ENCODE data around the gene EFNA3. TPM values are rescaled to one million over a fixed set of nuclear protein-coding genes. Genes with fewer than 3 reads are reported as not detected.

EFNA3 gene
- total RNA-seq, 4 donors from 2014 or later: 0.55 to 1.8 (median 1.6) TPM; not detected in 1

GRCh38 chr1:155063550-155064110, 15.0 kb upstream of the EFNA3 start, which contains the start of gene EFNA4:
EFNA4 (plus strand) TSS chr1:155063740; CDS start chr1:155063824, 84 bp downstream.
- Histone ChIP-seq H3K4me3 (peak within 1 kb of the TSS; percentile 60 to 91 (median 78)), H3K27ac (peak within 1 kb of the TSS; percentile 69 to 80 (median 75)), H3K9me3 (no peaks in the 10 kb centered on the region), H3K27me3 (no peaks in the 10 kb centered on the region), H3K4me1 (peaks cover 9 to 18% of the 10 kb centered on the region in 2 donors), H3K36me3 (peaks cover 0 to 22% of the 10 kb centered on the region in 2 donors)
- intact Hi-C loops (cut with DNase I; ENCODE audit: low total_unique reads): loop anchor here (1.0 kb wide), 1 partner anchor 22 kb away; no protein-coding TSS in a partner anchor
- in situ Hi-C loops (cut with MboI; ENCODE audit: low sequenced_read_pairs in 4 of 4): loop anchor here in 1 of 4 donors (25.0 kb wide), 1 partner anchor 101 kb away; the partner anchor contains the start of genes CKS1B, PBXIP1, PYGO2 and SHC1
- peak; percentile 69 to 72 for DNase-seq
- ATAC-seq: peak; percentile 91 to 93
- TF ChIP-seq POLR2A (IDR thresholded peaks at IDR 0.05): peak in 1 of 2 donors; percentile 28
- TF ChIP-seq, protein P1, sequence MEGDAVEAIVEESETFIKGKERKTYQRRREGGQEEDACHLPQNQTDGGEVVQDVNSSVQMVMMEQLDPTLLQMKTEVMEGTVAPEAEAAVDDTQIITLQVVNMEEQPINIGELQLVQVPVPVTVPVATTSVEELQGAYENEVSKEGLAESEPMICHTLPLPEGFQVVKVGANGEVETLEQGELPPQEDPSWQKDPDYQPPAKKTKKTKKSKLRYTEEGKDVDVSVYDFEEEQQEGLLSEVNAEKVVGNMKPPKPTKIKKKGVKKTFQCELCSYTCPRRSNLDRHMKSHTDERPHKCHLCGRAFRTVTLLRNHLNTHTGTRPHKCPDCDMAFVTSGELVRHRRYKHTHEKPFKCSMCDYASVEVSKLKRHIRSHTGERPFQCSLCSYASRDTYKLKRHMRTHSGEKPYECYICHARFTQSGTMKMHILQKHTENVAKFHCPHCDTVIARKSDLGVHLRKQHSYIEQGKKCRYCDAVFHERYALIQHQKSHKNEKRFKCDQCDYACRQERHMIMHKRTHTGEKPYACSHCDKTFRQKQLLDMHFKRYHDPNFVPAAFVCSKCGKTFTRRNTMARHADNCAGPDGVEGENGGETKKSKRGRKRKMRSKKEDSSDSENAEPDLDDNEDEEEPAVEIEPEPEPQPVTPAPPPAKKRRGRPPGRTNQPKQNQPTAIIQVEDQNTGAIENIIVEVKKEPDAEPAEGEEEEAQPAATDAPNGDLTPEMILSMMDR (IDR thresholded peaks at IDR 0.05 in 4 of 5, conservative IDR thresholded peaks at IDR 0.05 in 1 of 5): no peak

DNA sequence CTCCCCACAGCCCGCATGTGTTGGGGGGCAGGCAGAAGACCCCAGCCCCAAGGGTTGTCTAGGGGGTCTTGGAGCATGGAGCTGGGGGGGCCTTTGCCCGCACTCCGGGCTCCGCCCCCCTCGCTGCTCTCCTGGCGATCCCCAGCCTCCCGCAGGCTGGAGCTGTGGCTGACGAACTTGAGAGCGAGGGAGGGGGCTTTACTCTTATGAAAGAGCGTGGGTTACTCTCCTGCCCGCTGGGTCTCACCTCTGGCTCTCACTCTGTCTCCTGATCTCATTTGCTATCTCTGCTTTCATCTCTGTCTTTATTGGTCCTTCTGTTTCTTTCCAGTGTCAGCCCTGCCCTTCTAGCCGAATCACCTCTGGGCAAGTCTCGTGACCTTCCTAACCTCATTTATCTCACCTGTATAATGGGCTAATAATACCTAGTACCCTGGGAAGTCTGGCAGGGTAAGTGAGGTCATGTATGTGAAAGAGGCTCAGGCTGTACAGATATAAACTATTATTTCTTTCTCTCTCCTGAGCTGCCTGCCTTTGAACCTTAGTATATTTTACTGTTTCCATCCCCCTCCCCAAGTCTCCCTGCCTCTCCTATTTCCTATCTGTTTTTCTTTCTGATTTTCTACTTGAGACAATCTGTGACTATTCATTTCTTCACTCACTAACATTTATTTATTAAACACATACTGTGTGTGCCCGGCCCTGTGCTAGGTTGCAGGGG, 14.4 kb upstream of the EFNA3 start:
- Histone ChIP-seq H3K36me3 (peaks cover 0 to 16% of the 10 kb centered on the region in 2 donors), H3K27me3 (no peaks in the 10 kb centered on the region), H3K9me3 (no peaks in the 10 kb centered on the region), H3K4me1 (peaks cover 9 to 18% of the 10 kb centered on the region in 2 donors), H3K4me3 (peak overlapping the region; percentile 60 to 91 (median 78)), H3K27ac (peak overlapping the region; percentile 69 to 80 (median 75))
- in situ Hi-C loops (cut with MboI; ENCODE audit: low sequenced_read_pairs in 4 of 4) (loop anchor here in 1 of 4 donors (25.0 kb wide), 1 partner anchor 102 kb away; the partner anchor contains the start of genes CKS1B, PBXIP1, PYGO2 and SHC1), intact Hi-C loops (cut with DNase I; ENCODE audit: low total_unique reads) (no loop called here)
- no peak for DNase-seq
- peak in 1 of 2 donors; percentile 11 for ATAC-seq
- TF ChIP-seq, protein P1 (IDR thresholded peaks at IDR 0.05 in 4 of 5, conservative IDR thresholded peaks at IDR 0.05 in 1 of 5): no peak
- TF ChIP-seq POLR2A (IDR thresholded peaks at IDR 0.05): no peak

GRCh38 chr1:155064832-155065429, 13.7 kb upstream of the EFNA3 start:
- no peak for DNase-seq
- in situ Hi-C loops (cut with MboI; ENCODE audit: low sequenced_read_pairs in 4 of 4) (loop anchor here in 1 of 4 donors (25.0 kb wide), 1 partner anchor 103 kb away; the partner anchor contains the start of genes CKS1B, PBXIP1, PYGO2 and SHC1), intact Hi-C loops (cut with DNase I; ENCODE audit: low total_unique reads) (no loop called here)
- no peak for ATAC-seq
- Histone ChIP-seq H3K9me3 (no peaks in the 10 kb centered on the region), H3K4me1 (peaks cover 9 to 21% of the 10 kb centered on the region in 2 donors), H3K27ac (no peak overlapping the region), H3K36me3 (peaks cover 0 to 9% of the 10 kb centered on the region in 2 donors), H3K27me3 (no peaks in the 10 kb centered on the region), H3K4me3 (no peak overlapping the region)
- TF ChIP-seq, protein P1 (IDR thresholded peaks at IDR 0.05 in 4 of 5, conservative IDR thresholded peaks at IDR 0.05 in 1 of 5): no peak
- TF ChIP-seq POLR2A (IDR thresholded peaks at IDR 0.05): no peak

DNA sequence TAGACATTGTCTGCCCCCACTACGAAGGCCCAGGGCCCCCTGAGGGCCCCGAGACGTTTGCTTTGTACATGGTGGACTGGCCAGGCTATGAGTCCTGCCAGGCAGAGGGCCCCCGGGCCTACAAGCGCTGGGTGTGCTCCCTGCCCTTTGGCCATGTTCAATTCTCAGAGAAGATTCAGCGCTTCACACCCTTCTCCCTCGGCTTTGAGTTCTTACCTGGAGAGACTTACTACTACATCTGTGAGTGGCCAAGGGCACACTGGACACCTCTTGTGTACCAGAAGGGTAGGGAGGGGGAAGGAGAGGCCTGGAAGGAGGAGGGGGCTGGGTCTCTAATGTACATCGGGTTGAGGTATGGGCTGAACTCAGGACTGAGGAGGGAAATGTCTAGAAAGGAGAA, 11.9 kb upstream of the EFNA3 start:
- Histone ChIP-seq H3K4me3 (no peak overlapping the region), H3K27me3 (no peaks in the 10 kb centered on the region), H3K9me3 (no peaks in the 10 kb centered on the region), H3K36me3 (no peaks in the 10 kb centered on the region), H3K4me1 (peaks cover 14 to 26% of the 10 kb centered on the region in 2 donors), H3K27ac (no peak overlapping the region)
- DNase-seq: no peak
- in situ Hi-C loops (cut with MboI; ENCODE audit: low sequenced_read_pairs in 4 of 4) (loop anchor here in 1 of 4 donors (25.0 kb wide), 1 partner anchor 104 kb away; the partner anchor contains the start of genes CKS1B, PBXIP1, PYGO2 and SHC1), intact Hi-C loops (cut with DNase I; ENCODE audit: low total_unique reads) (no loop called here)
- no peak for ATAC-seq
- TF ChIP-seq POLR2A (IDR thresholded peaks at IDR 0.05): no peak
- TF ChIP-seq, protein P1 (IDR thresholded peaks at IDR 0.05 in 4 of 5, conservative IDR thresholded peaks at IDR 0.05 in 1 of 5): no peak

Data from gastrocnemius medialis (tissue), 4 donors.